Measurements from ENCODE around the gene ELOVL1.

DNA sequence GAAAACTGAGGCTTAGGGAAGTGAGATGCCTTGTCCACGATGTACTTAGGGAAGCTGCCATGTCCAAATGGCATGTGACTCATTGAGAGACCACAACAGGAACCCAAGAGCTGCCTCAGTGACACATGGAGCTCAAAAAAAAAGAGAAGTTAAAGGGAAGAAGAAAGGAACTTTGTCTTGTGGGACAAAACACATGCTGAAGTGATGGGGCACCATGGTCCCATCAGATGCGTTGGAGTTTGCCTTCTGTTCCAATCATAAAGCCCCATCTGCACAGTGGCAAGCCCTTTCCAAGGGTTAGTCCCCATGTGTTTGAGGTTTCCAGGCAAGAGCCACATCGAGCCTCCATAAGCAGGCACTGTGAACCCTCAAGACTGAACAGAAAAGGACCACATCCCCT lies 13.8 kb upstream of the ELOVL1 start:
- TF ChIP-seq SRF (IDR thresholded peaks at IDR 0.05; ENCODE audit: low read depth in 2 of 2, low read length in 2 of 2) (no peak), ESRRA (IDR thresholded peaks at IDR 0.05; ENCODE audit: low read length) (no peak), POLR2A (IDR thresholded peaks at IDR 0.05; ENCODE audit: low read depth, low read length) (no peak), RAD21 (IDR thresholded peaks at IDR 0.05; ENCODE audit: insufficient read depth, low read depth, low read length) (no peak), EP300 (IDR thresholded peaks at IDR 0.05; ENCODE audit: borderline replicate concordance in 1 of 2, control insufficient read depth in 1 of 2, low read depth in 2 of 2, low read length in 2 of 2) (no peak)
- TF ChIP-seq, protein P1, sequence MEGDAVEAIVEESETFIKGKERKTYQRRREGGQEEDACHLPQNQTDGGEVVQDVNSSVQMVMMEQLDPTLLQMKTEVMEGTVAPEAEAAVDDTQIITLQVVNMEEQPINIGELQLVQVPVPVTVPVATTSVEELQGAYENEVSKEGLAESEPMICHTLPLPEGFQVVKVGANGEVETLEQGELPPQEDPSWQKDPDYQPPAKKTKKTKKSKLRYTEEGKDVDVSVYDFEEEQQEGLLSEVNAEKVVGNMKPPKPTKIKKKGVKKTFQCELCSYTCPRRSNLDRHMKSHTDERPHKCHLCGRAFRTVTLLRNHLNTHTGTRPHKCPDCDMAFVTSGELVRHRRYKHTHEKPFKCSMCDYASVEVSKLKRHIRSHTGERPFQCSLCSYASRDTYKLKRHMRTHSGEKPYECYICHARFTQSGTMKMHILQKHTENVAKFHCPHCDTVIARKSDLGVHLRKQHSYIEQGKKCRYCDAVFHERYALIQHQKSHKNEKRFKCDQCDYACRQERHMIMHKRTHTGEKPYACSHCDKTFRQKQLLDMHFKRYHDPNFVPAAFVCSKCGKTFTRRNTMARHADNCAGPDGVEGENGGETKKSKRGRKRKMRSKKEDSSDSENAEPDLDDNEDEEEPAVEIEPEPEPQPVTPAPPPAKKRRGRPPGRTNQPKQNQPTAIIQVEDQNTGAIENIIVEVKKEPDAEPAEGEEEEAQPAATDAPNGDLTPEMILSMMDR (IDR thresholded peaks at IDR 0.05 in 2 of 3, conservative IDR thresholded peaks at IDR 0.05 in 1 of 3; ENCODE audit: control insufficient read depth in 2 of 3, extremely low read depth in 1 of 3, insufficient read depth in 1 of 3, low read depth in 3 of 3, low read length in 3 of 3) = no peak
